ENCODE results near the gene HSDL1. TPM values are rescaled to one million over a fixed set of nuclear protein-coding genes. Genes with fewer than 3 reads are reported as not detected.

Gene HSDL1
- total RNA-seq, 2 experiments from 2014 or later = 16.3 to 25.1 TPM

GRCh38 chr16:84166796-84167695 is 22.1 kb upstream of the HSDL1 start:
- no peak overlapping the region for H2AFZ ChIP-seq (ENCODE audit: low read length)
- no peak overlapping the region for H3K4me2 ChIP-seq (ENCODE audit: low read length)
- H3K9me3 ChIP-seq (ENCODE audit: low read length) = no peaks in the 10 kb centered on the region
- CTCF ChIA-PET (ENCODE audit: unreplicated experiment) = no interaction called here
- POLR2A ChIA-PET = interaction anchor here (0.5 to 1.3 kb wide), 3 partner anchors 16 to 380 kb away, joined by 3 to 9 read pairs (median 3); no protein-coding TSS in a partner anchor
- no peaks in the 10 kb centered on the region for H3K4me1 ChIP-seq (ENCODE audit: insufficient read depth, low read length, poor library complexity, severe bottlenecking)
- H3K4me3 ChIP-seq (ENCODE audit: low read depth, low read length, poor library complexity, severe bottlenecking) = no peak overlapping the region
- H3K9me2 ChIP-seq (ENCODE audit: insufficient read depth, low read length) = no peaks in the 10 kb centered on the region
- intact Hi-C loops (cut with micrococcal nuclease; ENCODE audit: unreplicated experiment) = no loop called here
- H4K20me1 ChIP-seq (ENCODE audit: insufficient read depth, low read length) = no peaks in the 10 kb centered on the region
- no peak for DNase-seq (ENCODE audit: low spot score)
- no TSS peak for BruUV-seq (replicated peaks)
- no peak overlapping the region for H3K27ac ChIP-seq (ENCODE audit: low read depth, low read length, poor library complexity, severe bottlenecking)
- H3K79me2 ChIP-seq (ENCODE audit: insufficient read depth, low read depth, low read length) = no peaks in the 10 kb centered on the region
- no peaks in the 10 kb centered on the region for H3K36me3 ChIP-seq (ENCODE audit: insufficient read depth, low read length)
- TF ChIP-seq CTCF (conservative IDR thresholded peaks at IDR 0.05; ENCODE audit: low read length) (no peak), EZH2phosphoT487 (IDR thresholded peaks at IDR 0.05; ENCODE audit: borderline replicate concordance, low read depth, low read length) (no peak)

- no peak for TF ChIP-seq EZH2phosphoT487 (IDR thresholded peaks at IDR 0.05; ENCODE audit: borderline replicate concordance, low read depth, low read length)
- Histone ChIP-seq H3K4me2 (ENCODE audit: low read length) (no peak overlapping the region), H2AFZ (ENCODE audit: low read length) (no peak overlapping the region), H3K79me2 (ENCODE audit: insufficient read depth, low read depth, low read length) (no peaks in the 10 kb centered on the region), H3K27ac (ENCODE audit: low read depth, low read length, poor library complexity, severe bottlenecking) (no peak overlapping the region), H3K4me1 (ENCODE audit: insufficient read depth, low read length, poor library complexity, severe bottlenecking) (no peaks in the 10 kb centered on the region), H3K9me2 (ENCODE audit: insufficient read depth, low read length) (no peaks in the 10 kb centered on the region), H4K20me1 (ENCODE audit: insufficient read depth, low read length) (no peaks in the 10 kb centered on the region), H3K36me3 (ENCODE audit: insufficient read depth, low read length) (no peaks in the 10 kb centered on the region), H3K4me3 (ENCODE audit: low read depth, low read length, poor library complexity, severe bottlenecking) (no peak overlapping the region), H3K9me3 (ENCODE audit: low read length) (no peaks in the 10 kb centered on the region)
- intact Hi-C loops (cut with micrococcal nuclease; ENCODE audit: unreplicated experiment) = no loop called here
- CTCF ChIA-PET (ENCODE audit: unreplicated experiment) = no interaction called here
- POLR2A ChIA-PET = no interaction called here
- BruUV-seq (replicated peaks) = no TSS peak
- no peak for DNase-seq (ENCODE audit: low spot score)
Measured at GRCh38 chr16:84165746-84166145, 20.8 kb upstream of the HSDL1 start.

DNA sequence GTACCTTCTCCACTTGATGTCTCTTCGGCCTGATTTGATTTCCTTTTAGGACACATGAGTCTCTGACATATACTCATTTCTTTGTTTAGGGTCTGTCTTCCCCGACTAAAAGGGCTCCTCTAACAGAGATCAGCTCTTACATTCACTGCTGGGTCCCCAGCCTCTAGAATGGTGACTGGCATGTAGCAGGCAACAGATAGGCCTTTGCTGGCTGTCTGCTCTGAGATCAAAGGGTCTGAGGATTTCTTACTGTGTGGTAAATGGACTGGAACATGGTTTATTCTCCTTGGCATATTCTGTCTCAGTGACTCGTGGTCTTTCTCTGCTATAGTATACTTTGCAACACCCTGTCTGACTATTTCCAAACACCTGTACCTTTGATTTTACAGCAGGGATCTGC is 16.8 kb upstream of the HSDL1 start:
- Histone ChIP-seq H3K36me3 (ENCODE audit: insufficient read depth, low read length) (no peaks in the 10 kb centered on the region), H2AFZ (ENCODE audit: low read length) (no peak overlapping the region), H3K4me1 (ENCODE audit: insufficient read depth, low read length, poor library complexity, severe bottlenecking) (no peaks in the 10 kb centered on the region), H4K20me1 (ENCODE audit: insufficient read depth, low read length) (no peaks in the 10 kb centered on the region), H3K27ac (ENCODE audit: low read depth, low read length, poor library complexity, severe bottlenecking) (no peak overlapping the region), H3K9me2 (ENCODE audit: insufficient read depth, low read length) (no peaks in the 10 kb centered on the region), H3K4me3 (ENCODE audit: low read depth, low read length, poor library complexity, severe bottlenecking) (no peak overlapping the region), H3K9me3 (ENCODE audit: low read length) (no peaks in the 10 kb centered on the region), H3K4me2 (ENCODE audit: low read length) (no peak overlapping the region), H3K79me2 (ENCODE audit: insufficient read depth, low read depth, low read length) (no peaks in the 10 kb centered on the region)
- ChIA-PET POLR2A (no interaction called here), CTCF (ENCODE audit: unreplicated experiment) (no interaction called here)
- no peak for TF ChIP-seq CTCF (conservative IDR thresholded peaks at IDR 0.05; ENCODE audit: low read length)
- TF ChIP-seq EZH2phosphoT487 (IDR thresholded peaks at IDR 0.05; ENCODE audit: borderline replicate concordance, low read depth, low read length) = no peak
- DNase-seq (ENCODE audit: low spot score) = no peak
- intact Hi-C loops (cut with micrococcal nuclease; ENCODE audit: unreplicated experiment) = no loop called here
- BruUV-seq (replicated peaks) = no TSS peak

All from OCI-LY7 (cell line).